ENCODE measurements around the gene TBXA2R.

- TF ChIP-seq CTCF (IDR thresholded peaks at IDR 0.05; ENCODE audit: poor library complexity): no peak
- no peak for TF ChIP-seq EZH2 (IDR thresholded peaks at IDR 0.05; ENCODE audit: borderline replicate concordance)
Observed at GRCh38 chr19:3605770-3606169, 905 bp downstream of the TBXA2R start.
